HG03039 (cell line): Measurements from ENCODE around the gene PRKRIP1.
A peak's percentile ranks its signal among the peaks of the same experiment; 100 is the strongest.
"Not testable (repeated sequence)": the region's sequence is repeated elsewhere in the genome, so short reads cannot be mapped to it uniquely, and the experiment has no call there.

Experiments
- ATAC-seq: cut with Tn5 transposase; IDR thresholded peaks from one replicate; pipeline ENCODE4 v1.9.1; 2021; ENCODE audit warnings: mild to moderate bottlenecking, moderate library complexity; ENCODE audit not compliant: unreplicated experiment

Gene PRKRIP1

GRCh38 chr7:102429141-102429899, 33.2 kb downstream of the PRKRIP1 start:
- no peak for ATAC-seq

DNA sequence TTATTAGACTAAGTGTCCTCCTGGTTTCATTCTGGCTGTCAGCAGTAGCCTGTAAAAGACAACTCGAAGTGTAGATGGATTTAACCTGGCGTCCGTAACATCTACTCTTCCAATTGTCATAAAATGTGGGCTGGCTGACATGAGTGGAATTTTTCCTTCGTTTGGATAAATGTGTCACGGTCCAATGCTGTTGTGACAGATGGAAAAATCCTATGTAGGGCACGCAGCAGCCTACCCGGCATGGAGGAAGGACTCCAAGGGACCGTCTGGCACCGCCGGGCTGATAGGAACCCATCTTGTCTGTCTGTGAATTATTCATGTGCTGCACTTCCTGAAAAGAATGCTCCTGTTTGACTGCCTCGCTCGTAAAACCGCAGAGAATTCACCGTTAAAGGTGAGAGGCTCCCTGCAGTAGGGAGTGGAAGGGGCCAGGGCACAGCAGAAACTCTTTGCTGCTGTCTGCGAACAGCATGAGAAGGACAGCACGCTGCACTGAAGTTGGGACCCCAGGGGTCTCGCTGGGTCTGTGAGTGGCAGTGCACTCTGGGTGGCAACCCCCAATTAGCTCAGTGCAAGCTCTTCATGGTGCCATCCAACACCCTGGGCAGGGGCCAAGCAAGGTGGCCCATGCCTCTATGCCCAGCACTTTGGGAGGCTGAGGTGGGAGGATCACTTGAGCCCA, 35.6 kb downstream of the PRKRIP1 start:
- ATAC-seq, result no peak

GRCh38 chr7:102432442-102433218, 36.5 kb downstream of the PRKRIP1 start:
- ATAC-seq, result peak; percentile 25

- ATAC-seq, result peak; percentile 62
Measured at GRCh38 chr7:102433219-102434038, 37.3 kb downstream of the PRKRIP1 start, which contains the start of gene ORAI2. Gene ORAI2, plus strand, starts transcription at chr7:102433575. Its CDS starts 5,382 bp downstream, at chr7:102438957.

GRCh38 chr7:102434039-102434486, 37.9 kb downstream of the PRKRIP1 start:
- no peak for ATAC-seq

- no peak for ATAC-seq
Measured at GRCh38 chr7:102436118-102436517, 40.0 kb downstream of the PRKRIP1 start.

DNA sequence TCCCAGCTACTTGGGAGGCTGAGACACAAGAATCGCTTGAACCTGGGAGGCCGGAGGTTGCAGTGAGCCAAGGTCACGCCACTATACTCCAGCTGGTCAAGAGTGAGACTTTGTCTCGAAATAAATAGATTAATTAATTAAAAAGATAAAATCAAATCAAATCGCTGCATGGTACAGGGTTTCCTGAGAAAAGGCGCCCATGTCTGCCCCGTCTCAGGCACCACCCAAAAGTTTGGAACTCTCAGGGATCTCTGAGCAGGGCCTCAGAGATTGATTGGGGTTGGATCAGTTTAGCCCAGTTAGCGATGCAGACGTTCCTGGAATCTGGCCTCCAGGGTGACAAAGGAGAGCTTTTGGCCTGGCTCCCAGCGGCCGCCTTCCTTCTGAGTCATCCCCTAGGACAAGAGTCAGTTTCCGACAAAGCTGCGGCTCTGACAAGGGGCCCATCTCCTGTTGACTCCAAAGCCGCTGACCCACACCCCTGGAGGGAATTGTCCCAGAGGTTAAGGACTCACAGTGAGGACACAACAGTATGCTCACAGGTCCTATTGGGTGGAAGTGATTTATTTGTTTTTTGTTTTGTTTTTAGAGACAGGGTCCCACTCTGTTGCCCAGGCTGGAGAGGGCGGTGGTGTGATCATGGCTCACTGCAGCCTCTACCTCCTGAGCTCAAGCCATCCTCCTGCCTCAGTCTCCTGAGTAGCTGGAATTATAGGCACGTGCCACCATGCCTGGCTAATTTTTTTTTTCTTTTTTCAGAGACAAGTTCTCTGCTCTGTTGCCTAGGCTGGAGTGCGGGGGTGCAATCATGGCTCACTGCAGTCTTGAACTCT, 44.0 kb downstream of the PRKRIP1 start:
- no peak for ATAC-seq

GRCh38 chr7:102444961-102445673, 49.0 kb downstream of the PRKRIP1 start:
- ATAC-seq, result no peak

DNA sequence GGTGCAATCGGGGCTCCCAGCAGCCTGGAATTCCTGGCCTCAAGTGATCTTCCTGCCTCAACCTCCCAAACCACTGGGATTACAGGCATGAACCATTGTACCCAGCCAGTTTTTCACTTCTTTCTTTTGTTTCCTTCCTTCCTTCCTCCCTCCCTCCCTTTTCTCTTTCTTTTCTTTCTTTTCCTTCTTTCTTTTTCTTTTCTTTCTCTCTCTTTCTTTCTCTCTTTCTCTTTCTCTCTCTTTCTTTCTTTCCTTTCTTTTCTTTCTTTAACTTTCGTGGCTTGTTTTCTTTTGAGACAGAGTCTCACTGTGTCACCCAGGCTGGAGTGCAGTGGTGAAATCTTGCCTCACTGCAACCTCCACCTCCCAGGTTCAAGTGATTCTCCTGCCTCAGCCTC, 49.5 kb downstream of the PRKRIP1 start:
- ATAC-seq, result no peak

DNA sequence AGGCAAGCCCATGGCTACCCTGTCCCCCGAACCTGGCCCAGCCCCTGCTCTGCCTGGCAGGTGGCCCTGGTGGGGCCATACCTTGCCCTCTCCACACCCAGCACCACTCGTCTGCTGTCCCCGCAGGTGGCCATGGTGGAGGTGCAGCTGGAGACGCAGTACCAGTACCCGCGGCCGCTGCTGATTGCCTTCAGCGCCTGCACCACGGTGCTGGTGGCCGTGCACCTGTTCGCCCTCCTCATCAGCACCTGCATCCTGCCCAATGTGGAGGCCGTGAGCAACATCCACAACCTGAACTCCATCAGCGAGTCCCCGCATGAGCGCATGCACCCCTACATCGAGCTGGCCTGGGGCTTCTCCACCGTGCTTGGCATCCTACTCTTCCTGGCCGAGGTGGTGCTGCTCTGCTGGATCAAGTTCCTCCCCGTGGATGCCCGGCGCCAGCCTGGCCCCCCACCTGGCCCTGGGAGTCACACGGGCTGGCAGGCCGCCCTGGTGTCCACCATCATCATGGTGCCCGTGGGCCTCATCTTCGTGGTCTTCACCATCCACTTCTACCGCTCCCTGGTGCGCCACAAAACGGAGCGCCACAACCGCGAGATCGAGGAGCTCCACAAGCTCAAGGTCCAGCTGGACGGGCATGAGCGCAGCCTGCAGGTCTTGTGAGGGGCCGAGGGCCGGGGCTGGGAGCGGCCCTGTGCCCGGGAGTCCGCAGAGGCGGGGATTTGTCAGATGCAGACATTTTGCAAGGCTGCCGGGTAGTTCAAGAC, 50.4 kb downstream of the PRKRIP1 start:
- ATAC-seq, result no peak

DNA sequence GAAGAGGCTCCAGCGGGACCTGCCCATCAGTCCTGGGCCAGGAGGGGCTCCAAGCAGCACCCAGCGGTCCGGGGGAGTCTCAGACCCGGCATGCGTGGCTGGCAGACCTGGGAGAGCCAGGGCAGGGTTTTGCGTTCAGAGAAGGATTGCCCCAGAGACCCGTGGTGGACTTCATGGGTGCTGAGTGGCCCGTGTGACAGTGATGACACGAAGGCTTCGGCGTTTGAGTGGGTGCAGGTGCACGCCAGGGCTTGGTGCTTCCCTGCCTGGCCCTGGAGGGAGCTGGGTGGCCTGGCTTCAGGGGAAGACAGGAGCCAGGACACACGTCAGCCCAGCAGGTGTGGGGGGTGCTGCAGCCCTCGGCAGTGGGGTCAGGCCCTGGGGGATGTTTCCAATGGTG, 51.1 kb downstream of the PRKRIP1 start:
- ATAC-seq, result no peak

DNA sequence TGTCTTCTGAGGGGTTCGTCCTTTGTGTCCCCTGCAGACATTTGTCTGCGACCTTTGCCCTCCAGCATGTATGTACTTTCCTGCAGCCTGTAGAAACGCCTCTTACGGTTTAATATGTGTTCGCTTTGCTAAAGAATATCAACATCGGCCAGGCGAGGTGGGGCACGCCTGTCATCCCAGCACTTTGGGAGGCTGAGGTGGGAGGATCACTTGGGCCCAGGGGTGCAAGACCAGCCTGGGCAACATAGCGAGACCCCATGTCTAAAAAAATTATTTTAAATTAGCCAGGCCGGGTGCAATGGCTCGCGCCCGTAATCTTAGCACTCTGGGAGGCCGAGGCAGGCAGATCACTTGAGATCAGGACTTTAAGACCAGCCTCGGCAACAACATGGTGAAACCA, 53.0 kb downstream of the PRKRIP1 start:
- ATAC-seq, result no peak

DNA sequence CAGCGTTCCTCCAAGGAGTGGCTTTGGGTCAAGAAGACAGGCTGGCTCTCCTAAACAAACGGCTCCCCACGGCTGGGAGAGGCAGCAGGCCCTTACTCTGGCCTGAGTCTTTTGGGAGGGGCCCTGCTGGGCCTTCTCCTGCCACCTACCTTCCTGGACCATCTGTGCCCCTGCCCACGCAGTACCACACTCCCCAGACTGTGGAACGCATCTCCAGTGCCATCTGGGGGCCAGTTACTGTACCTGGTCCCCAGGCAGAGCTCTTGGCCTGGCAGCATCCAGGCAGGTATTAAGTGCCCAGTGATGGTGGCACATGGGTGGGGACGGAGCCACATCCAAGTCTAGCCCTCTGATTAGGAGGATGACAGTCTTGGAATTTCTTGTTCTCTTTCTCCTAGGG, 54.1 kb downstream of the PRKRIP1 start:
- no peak for ATAC-seq

DNA sequence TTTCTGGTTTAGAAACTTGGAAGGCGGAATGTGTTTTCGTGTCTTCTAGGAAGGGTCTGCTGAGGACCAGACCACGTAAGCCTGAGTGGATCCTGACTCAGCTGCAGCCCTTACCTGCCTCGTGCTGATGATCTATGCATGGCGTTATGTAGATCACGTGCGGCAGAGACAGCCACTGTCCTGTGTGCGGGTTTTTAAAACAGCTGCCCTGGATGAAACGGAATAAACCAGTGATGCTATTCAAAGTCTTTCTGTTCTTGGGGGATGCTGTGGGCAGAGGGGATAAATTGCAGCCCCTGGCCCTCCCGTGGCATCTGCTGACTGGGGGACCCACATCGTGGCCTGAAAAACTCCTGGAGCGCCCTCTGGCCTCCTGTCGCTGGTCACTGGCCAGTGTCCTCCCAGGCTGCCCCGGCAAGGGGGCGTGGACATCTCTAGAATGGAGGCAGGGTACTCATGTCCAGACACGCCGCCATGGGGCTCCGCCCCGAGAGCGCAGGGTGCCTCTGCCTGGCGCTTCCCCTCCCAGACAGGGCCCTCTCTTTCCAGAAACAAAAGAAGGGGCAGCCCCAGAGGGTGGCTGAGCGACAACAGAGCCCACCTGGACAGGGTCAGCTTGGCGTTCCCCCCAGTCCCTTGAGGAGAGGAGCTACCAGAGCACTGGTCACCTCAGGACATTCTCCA, 55.4 kb downstream of the PRKRIP1 start:
- ATAC-seq, result no peak

DNA sequence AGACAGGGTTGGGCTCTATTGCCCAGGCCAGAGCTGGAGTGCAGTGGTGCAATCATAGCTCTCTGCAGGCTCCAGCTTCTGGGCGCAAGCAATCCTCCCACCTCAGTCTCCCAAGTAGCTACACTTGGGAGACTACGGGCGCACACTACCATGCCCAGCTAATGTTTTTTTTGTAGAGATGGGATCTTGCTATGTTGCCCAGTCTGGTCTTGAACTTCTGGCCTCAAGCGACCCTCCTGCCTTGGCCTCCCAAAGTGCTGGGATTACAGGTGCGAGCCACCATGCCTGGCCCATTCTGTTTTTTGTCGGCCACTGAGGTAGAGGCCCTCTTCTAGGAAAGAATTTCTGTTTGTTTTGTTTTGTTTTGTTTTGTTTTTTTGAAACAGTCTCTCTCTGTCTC, 56.3 kb downstream of the PRKRIP1 start:
- ATAC-seq, result no peak

- no peak for ATAC-seq
Measured at GRCh38 chr7:102453319-102453718, 57.2 kb downstream of the PRKRIP1 start.

GRCh38 chr7:102454468-102454867, 58.3 kb downstream of the PRKRIP1 start:
- ATAC-seq, result no peak

DNA sequence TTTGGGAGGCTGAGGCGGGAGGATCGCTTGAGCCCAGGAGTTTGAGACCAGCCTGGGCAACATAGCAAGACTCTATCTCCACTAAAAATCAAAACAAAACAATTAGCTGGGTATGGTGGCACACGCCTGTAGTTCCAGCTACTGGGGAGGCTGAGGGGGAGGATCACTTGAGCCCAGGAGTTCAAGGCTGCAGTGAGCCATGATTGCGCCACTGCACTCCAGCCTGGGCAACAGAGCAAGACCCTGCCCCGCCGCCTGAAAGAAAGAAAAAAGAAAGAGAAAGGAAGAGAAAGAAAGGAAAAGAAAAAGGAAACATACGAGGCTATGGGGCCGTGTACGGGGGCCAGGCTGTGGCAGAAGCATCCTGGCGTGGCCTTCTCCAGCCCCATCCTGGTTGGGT, 58.8 kb downstream of the PRKRIP1 start:
- not testable (repeated sequence) for ATAC-seq
